Vagina (tissue), 2 donors: ENCODE measurements around the gene REC8.
A peak's percentile ranks its signal among the peaks of the same experiment; 100 is the strongest.

Experiments used
- POLR2A ChIP-seq, 2 donors: fragments of 450-650 bp; IDR thresholded peaks; one replicate each; pipeline ENCODE4 v1.6.1; 2017; ENCODE audit warnings: antibody characterized with exemption in 2 of 2, mild to moderate bottlenecking in 2 of 2, moderate library complexity in 2 of 2
- POLR2AphosphoS5 ChIP-seq, 2 donors: sonication (generic); formaldehyde crosslinking; IDR thresholded peaks; one replicate each; pipeline ENCODE4 v1.9.0; 2017; ENCODE audit warnings: antibody characterized with exemption in 2 of 2, mild to moderate bottlenecking in 2 of 2, low read depth in 1 of 2; ENCODE audit not compliant: insufficient read depth in 1 of 2
- TF ChIP-seq, protein P1 (sequence below), 3 experiments: fragments of 450-650 bp in 2 of 3; fragments of 200-600 bp in 1 of 3; sonication (generic) in 1 of 3; IDR thresholded peaks; one replicate each; pipeline ENCODE4 v1.5.1; 2017 to 2019; ENCODE audit warnings: antibody characterized with exemption in 3 of 3, mild to moderate bottlenecking in 2 of 3, moderate library complexity in 2 of 3

DNA sequence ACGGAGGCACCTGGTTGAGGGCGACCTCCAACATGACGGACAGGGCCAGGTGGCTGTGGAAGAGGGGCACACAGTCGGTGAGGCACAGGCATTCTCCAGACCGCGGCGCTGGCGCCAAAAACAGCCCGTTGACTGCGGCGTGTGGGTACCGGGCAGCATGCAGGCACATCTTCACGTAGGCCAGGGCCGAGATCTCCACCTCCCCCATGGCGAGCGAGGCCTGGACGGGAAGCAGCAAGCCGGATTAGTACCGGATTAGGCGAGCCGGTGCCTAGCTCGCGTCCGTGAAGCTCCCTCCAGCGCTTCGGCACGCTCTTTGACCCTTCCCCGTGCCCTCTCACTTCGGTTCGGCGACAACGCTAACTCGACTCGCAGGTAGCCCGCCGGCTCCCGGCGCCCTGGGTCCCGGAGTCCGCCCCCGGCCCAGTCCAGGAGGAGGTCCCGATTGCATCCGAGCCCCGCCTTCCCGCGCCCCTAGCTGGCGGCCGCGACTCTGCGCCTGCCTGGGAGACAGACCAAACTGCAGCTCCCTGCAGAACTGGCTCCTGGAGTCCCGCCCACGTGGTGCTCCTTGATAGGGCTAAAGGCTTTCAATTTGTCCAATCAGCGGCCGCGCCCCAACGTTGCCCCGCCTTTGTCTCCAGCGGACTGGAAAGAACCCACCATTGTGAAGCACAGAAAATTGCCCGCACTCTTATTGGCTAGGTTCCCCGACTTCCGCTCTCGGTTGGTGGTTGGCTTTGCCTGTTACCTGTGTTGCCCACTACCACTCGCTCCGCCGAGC, 30.6 kb upstream of the REC8 start, which contains the start of gene EMC9:
- peak in 1 of 2 donors; percentile 73 for TF ChIP-seq POLR2A (IDR thresholded peaks at IDR 0.05)
- TF ChIP-seq, protein P1, sequence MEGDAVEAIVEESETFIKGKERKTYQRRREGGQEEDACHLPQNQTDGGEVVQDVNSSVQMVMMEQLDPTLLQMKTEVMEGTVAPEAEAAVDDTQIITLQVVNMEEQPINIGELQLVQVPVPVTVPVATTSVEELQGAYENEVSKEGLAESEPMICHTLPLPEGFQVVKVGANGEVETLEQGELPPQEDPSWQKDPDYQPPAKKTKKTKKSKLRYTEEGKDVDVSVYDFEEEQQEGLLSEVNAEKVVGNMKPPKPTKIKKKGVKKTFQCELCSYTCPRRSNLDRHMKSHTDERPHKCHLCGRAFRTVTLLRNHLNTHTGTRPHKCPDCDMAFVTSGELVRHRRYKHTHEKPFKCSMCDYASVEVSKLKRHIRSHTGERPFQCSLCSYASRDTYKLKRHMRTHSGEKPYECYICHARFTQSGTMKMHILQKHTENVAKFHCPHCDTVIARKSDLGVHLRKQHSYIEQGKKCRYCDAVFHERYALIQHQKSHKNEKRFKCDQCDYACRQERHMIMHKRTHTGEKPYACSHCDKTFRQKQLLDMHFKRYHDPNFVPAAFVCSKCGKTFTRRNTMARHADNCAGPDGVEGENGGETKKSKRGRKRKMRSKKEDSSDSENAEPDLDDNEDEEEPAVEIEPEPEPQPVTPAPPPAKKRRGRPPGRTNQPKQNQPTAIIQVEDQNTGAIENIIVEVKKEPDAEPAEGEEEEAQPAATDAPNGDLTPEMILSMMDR (IDR thresholded peaks at IDR 0.05), result peak in 1 of 3 experiments; percentile 52
- TF ChIP-seq POLR2AphosphoS5 (IDR thresholded peaks at IDR 0.05; ENCODE audit: insufficient read depth in 1 of 2, low read depth in 1 of 2), result peak; percentile 94 to 96
